Stomach smooth muscle (tissue), 2 donors: ENCODE results near the gene RFNG.
"Not testable (repeated sequence)": the region's sequence is repeated elsewhere in the genome, so short reads cannot be mapped to it uniquely, and the experiment has no call there.

Experiments used
- H3K27ac ChIP-seq: one replicate; pipeline ENCODE4 v1.7.0; 2013; ENCODE audit warnings: mild to moderate bottlenecking, low read length, inconsistent platforms
- H3K27me3 ChIP-seq, 2 donors: one replicate each; pipeline ENCODE4 v1.7.0; 2013; ENCODE audit warnings: low read length in 2 of 2; ENCODE audit not compliant: insufficient read depth in 2 of 2, control insufficient read depth in 1 of 2
- H3K36me3 ChIP-seq, 2 donors: one replicate each; pipeline ENCODE4 v1.7.0; 2013; ENCODE audit warnings: low read length in 2 of 2; ENCODE audit not compliant: control insufficient read depth in 2 of 2, insufficient read depth in 2 of 2
- H3K4me1 ChIP-seq: one replicate; pipeline ENCODE4 v1.7.0; 2013; ENCODE audit warnings: low read length; ENCODE audit not compliant: control insufficient read depth, insufficient read depth
- H3K4me3 ChIP-seq, 2 donors: one replicate each; pipeline ENCODE4 v1.7.0; 2013; ENCODE audit warnings: low read length in 2 of 2
- H3K9ac ChIP-seq, 2 donors: one replicate each; pipeline ENCODE4 v1.7.0; 2013; ENCODE audit warnings: low read length in 2 of 2, mild to moderate bottlenecking in 1 of 2
- H3K9me3 ChIP-seq, 2 donors: one replicate each; pipeline ENCODE4 v1.7.0; 2013; ENCODE audit warnings: low read length in 2 of 2; ENCODE audit not compliant: control insufficient read depth in 2 of 2
- donor health status: healthy.
- donor health status: Pancreatic carcinoma.

Gene RFNG

GRCh38 chr17:82048571-82048971 is 3.0 kb downstream of the RFNG start:
- Histone ChIP-seq H3K27me3 (no peaks in the 10 kb centered on the region), H3K4me3 (no peak overlapping the region), H3K9ac (no peak overlapping the region), H3K27ac (no peak overlapping the region), H3K4me1 (peaks cover 29% of the 10 kb centered on the region), H3K9me3 (no peaks in the 10 kb centered on the region), H3K36me3 (peaks cover 7 to 14% of the 10 kb centered on the region in 2 donors)

- Histone ChIP-seq H3K36me3 (peaks cover 7 to 14% of the 10 kb centered on the region in 2 donors), H3K27ac (no peak overlapping the region), H3K9me3 (no peaks in the 10 kb centered on the region), H3K4me1 (peaks cover 24% of the 10 kb centered on the region), H3K9ac (no peak overlapping the region), H3K4me3 (no peak overlapping the region), H3K27me3 (no peaks in the 10 kb centered on the region)
Observed at GRCh38 chr17:82047914-82048570, 3.6 kb downstream of the RFNG start.

GRCh38 chr17:82047379-82047778 is 4.2 kb downstream of the RFNG start:
- no peak overlapping the region for H3K27ac ChIP-seq
- no peak overlapping the region for H3K9ac ChIP-seq
- no peaks in the 10 kb centered on the region for H3K27me3 ChIP-seq
- no peak overlapping the region for H3K4me3 ChIP-seq
- H3K4me1 ChIP-seq, result peaks cover 17% of the 10 kb centered on the region
- no peaks in the 10 kb centered on the region for H3K9me3 ChIP-seq
- H3K36me3 ChIP-seq, result peaks cover 7 to 14% of the 10 kb centered on the region in 2 donors

- Histone ChIP-seq H3K4me3 (no peak overlapping the region), H3K9ac (no peak overlapping the region), H3K27ac (no peak overlapping the region), H3K9me3 (no peaks in the 10 kb centered on the region), H3K27me3 (no peaks in the 10 kb centered on the region), H3K4me1 (peaks cover 14% of the 10 kb centered on the region), H3K36me3 (peaks cover 7 to 14% of the 10 kb centered on the region in 2 donors)
Observed at GRCh38 chr17:82046903-82047302, 4.7 kb downstream of the RFNG start.

- no peaks in the 10 kb centered on the region for H3K9me3 ChIP-seq
- H3K27ac ChIP-seq, result no peak overlapping the region
- no peaks in the 10 kb centered on the region for H3K27me3 ChIP-seq
- no peak overlapping the region for H3K4me3 ChIP-seq
- peaks cover 13% of the 10 kb centered on the region for H3K4me1 ChIP-seq
- H3K9ac ChIP-seq, result no peak overlapping the region
- peaks cover 7 to 14% of the 10 kb centered on the region in 2 donors for H3K36me3 ChIP-seq
Observed at GRCh38 chr17:82045936-82046484, 5.6 kb downstream of the RFNG start.

GRCh38 chr17:82043507-82043906 is 8.1 kb downstream of the RFNG start:
- H3K36me3 ChIP-seq, result peaks cover 7 to 8% of the 10 kb centered on the region in 2 donors
- H3K27me3 ChIP-seq, result no peaks in the 10 kb centered on the region
- no peaks in the 10 kb centered on the region for H3K9me3 ChIP-seq
- no peaks in the 10 kb centered on the region for H3K4me1 ChIP-seq
- no peak overlapping the region for H3K4me3 ChIP-seq
- H3K27ac ChIP-seq, result no peak overlapping the region
- H3K9ac ChIP-seq, result no peak overlapping the region

- no peaks in the 10 kb centered on the region for H3K9me3 ChIP-seq
- H3K4me3 ChIP-seq, result no peak overlapping the region
- no peaks in the 10 kb centered on the region for H3K27me3 ChIP-seq
- H3K27ac ChIP-seq, result no peak overlapping the region
- no peak overlapping the region for H3K9ac ChIP-seq
- H3K4me1 ChIP-seq, result peaks cover 4% of the 10 kb centered on the region
- H3K36me3 ChIP-seq, result peaks cover 4 to 6% of the 10 kb centered on the region in 2 donors
Observed at GRCh38 chr17:82042649-82043048, 9.0 kb downstream of the RFNG start.

- H3K9ac ChIP-seq, result no peak overlapping the region
- no peaks in the 10 kb centered on the region for H3K36me3 ChIP-seq
- no peaks in the 10 kb centered on the region for H3K27me3 ChIP-seq
- H3K9me3 ChIP-seq, result no peaks in the 10 kb centered on the region
- H3K4me1 ChIP-seq, result peaks cover 17% of the 10 kb centered on the region
- H3K4me3 ChIP-seq, result no peak overlapping the region
- no peak overlapping the region for H3K27ac ChIP-seq
Observed at GRCh38 chr17:82041144-82041814, 10.3 kb downstream of the RFNG start.

- Histone ChIP-seq H3K27me3 (no peaks in the 10 kb centered on the region), H3K9ac (no peak overlapping the region), H3K4me1 (peaks cover 25% of the 10 kb centered on the region), H3K9me3 (no peaks in the 10 kb centered on the region), H3K4me3 (no peak overlapping the region), H3K27ac (no peak overlapping the region), H3K36me3 (no peaks in the 10 kb centered on the region)
Observed at GRCh38 chr17:82039695-82040299, 11.8 kb downstream of the RFNG start.

- not testable (repeated sequence) for H3K27ac ChIP-seq, H3K9ac ChIP-seq, H3K9me3 ChIP-seq, H3K36me3 ChIP-seq, H3K27me3 ChIP-seq, H3K4me3 ChIP-seq
- peaks cover 25% of the 10 kb centered on the region for H3K4me1 ChIP-seq
Observed at GRCh38 chr17:82038796-82039409, 12.7 kb downstream of the RFNG start.
